IPS-11a (cell line): ENCODE measurements around the gene PBX3.

ENCODE experiments used
- H3K4me3 ChIP-seq: one replicate; pipeline ENCODE4 v1.5.1; 2013; ENCODE audit warnings: low read depth, low read length, control low read depth

Gene PBX3

GRCh38 chr9:126015424-126015823 is 268.3 kb downstream of the PBX3 start:
- H3K4me3 ChIP-seq = no peak overlapping the region

DNA sequence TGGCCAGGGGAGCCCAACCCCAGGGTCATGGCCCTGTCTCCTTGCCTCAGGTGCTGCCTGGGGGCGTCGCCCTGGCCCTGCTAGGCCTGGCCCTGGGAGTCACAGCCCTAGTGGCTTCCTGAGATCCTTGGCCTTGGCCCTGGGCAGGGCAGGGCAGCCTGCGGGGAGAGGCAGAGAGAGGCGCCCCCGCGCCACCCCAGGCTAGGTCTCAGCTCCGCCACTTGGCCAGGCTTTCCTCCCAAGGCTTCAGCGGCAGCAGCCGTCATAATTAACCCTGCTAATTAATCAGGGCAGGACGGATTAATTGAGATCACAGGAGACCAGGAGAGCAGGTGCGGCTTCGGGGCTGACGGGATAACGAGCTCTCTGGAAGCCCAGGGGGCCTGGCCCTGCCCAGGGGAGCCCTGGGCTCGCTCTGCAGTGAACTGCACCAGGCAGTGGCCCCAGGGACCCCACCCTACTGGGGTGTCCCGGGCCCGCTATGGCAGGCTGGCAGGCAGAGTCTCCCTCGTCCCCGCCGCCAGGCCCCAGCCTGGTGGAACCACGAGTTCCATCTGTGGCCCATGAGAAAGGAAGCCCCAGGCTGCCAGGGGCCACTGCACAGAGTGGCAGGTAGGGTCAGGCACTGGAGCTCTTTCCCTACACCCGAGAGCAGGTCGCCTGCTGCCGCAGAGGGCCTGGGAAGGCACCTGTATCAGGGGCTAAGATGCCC is 269.6 kb downstream of the PBX3 start:
- H3K4me3 ChIP-seq = no peak overlapping the region
